H9 (cell line): ENCODE data around the gene TKFC. TPM values are rescaled to one million over a fixed set of nuclear protein-coding genes. Genes with fewer than 3 reads are reported as not detected.

Experiments used
- DNase-seq: peaks from one replicate; pipeline ENCODE4 v3.0.0-alpha.2; 2017
- H2AFZ ChIP-seq: one replicate; pipeline ENCODE4 v1.6.1; 2013; ENCODE audit warnings: mild to moderate bottlenecking, low read length, control low read depth, moderate library complexity
- H2AK5ac ChIP-seq: 2 replicates; pipeline ENCODE4 v1.6.1; 2013; ENCODE audit warnings: low read length, control low read depth, mixed read lengths; ENCODE audit not compliant: insufficient read length
- H2BK120ac ChIP-seq: one replicate; pipeline ENCODE4 v1.6.1; 2013; ENCODE audit warnings: low read depth, mild to moderate bottlenecking, low read length, control low read depth, inconsistent platforms; ENCODE audit not compliant: poor library complexity, severe bottlenecking
- H2BK12ac ChIP-seq: 2 replicates; pipeline ENCODE4 v1.6.1; 2013; ENCODE audit warnings: low read length, control low read depth, mixed read lengths, low read depth; ENCODE audit not compliant: insufficient read length
- H2BK15ac ChIP-seq: 2 replicates; pipeline ENCODE4 v1.6.1; 2013; ENCODE audit warnings: low read depth, low read length, control low read depth
- H2BK20ac ChIP-seq: one replicate; pipeline ENCODE4 v1.6.1; 2013; ENCODE audit warnings: low read depth, mild to moderate bottlenecking, low read length, control low read depth, inconsistent platforms; ENCODE audit not compliant: poor library complexity, severe bottlenecking
- H2BK5ac ChIP-seq: 2 replicates; pipeline ENCODE4 v1.6.1; 2013; ENCODE audit warnings: low read length, control low read depth, mixed read lengths; ENCODE audit not compliant: insufficient read length
- H3K14ac ChIP-seq: 2 replicates; pipeline ENCODE4 v1.6.1; 2013; ENCODE audit warnings: low read length, control low read depth; ENCODE audit not compliant: insufficient read depth
- H3K18ac ChIP-seq: 2 replicates; pipeline ENCODE4 v1.6.1; 2013; ENCODE audit warnings: low read depth, mild to moderate bottlenecking, mixed read lengths, low read length, control low read depth; ENCODE audit not compliant: insufficient read length
- H3K23ac ChIP-seq: 2 replicates; pipeline ENCODE4 v1.6.1; 2013; ENCODE audit warnings: low read length, control low read depth, mixed read lengths, low read depth; ENCODE audit not compliant: insufficient read length
- H3K23me2 ChIP-seq: 2 replicates; pipeline ENCODE4 v1.6.1; 2013; ENCODE audit warnings: low read depth, mild to moderate bottlenecking, mixed read lengths, low read length, control low read depth; ENCODE audit not compliant: insufficient read length, poor library complexity, severe bottlenecking
- H3K27ac ChIP-seq: 2 replicates; pipeline ENCODE4 v1.5.1; 2013; ENCODE audit warnings: low read length, control low read depth, mixed read lengths, low read depth; ENCODE audit not compliant: insufficient read length
- H3K27me3 ChIP-seq: 2 replicates; pipeline ENCODE4 v1.6.1; 2013; ENCODE audit warnings: low read length, control low read depth, inconsistent platforms; ENCODE audit not compliant: insufficient read depth
- H3K4ac ChIP-seq: 2 replicates; pipeline ENCODE4 v1.6.1; 2013; ENCODE audit warnings: low read depth, mild to moderate bottlenecking, control low read depth, inconsistent platforms, low read length, moderate library complexity
- H3K4me1 ChIP-seq: 2 replicates; pipeline ENCODE4 v1.6.1; 2013; ENCODE audit warnings: low read length, control low read depth, inconsistent platforms; ENCODE audit not compliant: insufficient read depth
- H3K4me2 ChIP-seq: 2 replicates; pipeline ENCODE4 v1.6.1; 2013; ENCODE audit warnings: low read length, control low read depth, mixed read lengths; ENCODE audit not compliant: insufficient read length, insufficient read depth
- H3K56ac ChIP-seq: 2 replicates; pipeline ENCODE4 v1.6.1; 2013; ENCODE audit warnings: low read depth, mild to moderate bottlenecking, mixed read lengths, low read length, control low read depth; ENCODE audit not compliant: insufficient read length
- H3K79me1 ChIP-seq: 2 replicates; pipeline ENCODE4 v1.6.1; 2013; ENCODE audit warnings: low read depth, mild to moderate bottlenecking, moderate library complexity, low read length, control low read depth, inconsistent platforms; ENCODE audit not compliant: insufficient read depth, poor library complexity, severe bottlenecking
- H3K79me2 ChIP-seq: 2 replicates; pipeline ENCODE4 v1.6.1; 2013; ENCODE audit warnings: low read length, control low read depth, inconsistent platforms; ENCODE audit not compliant: insufficient read depth
- H3K9ac ChIP-seq: 2 replicates; pipeline ENCODE4 v1.6.1; 2013; ENCODE audit warnings: low read length, control low read depth, mixed read lengths; ENCODE audit not compliant: insufficient read length; ENCODE audit errors: extremely low read depth
- H3K9me3 ChIP-seq: one replicate; pipeline ENCODE4 v1.6.1; 2013; ENCODE audit warnings: low read depth, low read length, inconsistent platforms; ENCODE audit not compliant: control insufficient read depth
- H3T11ph ChIP-seq: one replicate; pipeline ENCODE4 v1.6.1; 2013; ENCODE audit warnings: mild to moderate bottlenecking, low read length, control low read depth, inconsistent platforms
- H4K20me1 ChIP-seq: one replicate; pipeline ENCODE4 v1.6.1; 2013; ENCODE audit not compliant: control insufficient read depth, insufficient read length, insufficient read depth
- H4K5ac ChIP-seq: 2 replicates; pipeline ENCODE4 v1.6.1; 2013; ENCODE audit warnings: low read depth, mild to moderate bottlenecking, mixed read lengths, low read length, control low read depth; ENCODE audit not compliant: insufficient read length
- H4K8ac ChIP-seq: replicated peaks from 2 replicates; pipeline ENCODE4 v1.6.1; 2013; ENCODE audit warnings: low read length, control low read depth, mixed read lengths, low read depth; ENCODE audit not compliant: insufficient read length
- H4K91ac ChIP-seq: 2 replicates; pipeline ENCODE4 v1.6.1; 2013; ENCODE audit warnings: low read depth, mild to moderate bottlenecking, moderate library complexity, mixed read lengths, low read length, control low read depth; ENCODE audit not compliant: insufficient read length
- H3K27ac Mint-ChIP-seq, 3 experiments: 2 replicates in 2 of 3; 3 replicates in 1 of 3; pipeline ENCODE4 v1.8.0; 2020 to 2021; ENCODE audit warnings: mixed read lengths in 3 of 3, mild to moderate bottlenecking in 1 of 3, moderate library complexity in 1 of 3
- H3K27me3 Mint-ChIP-seq: 2 replicates; pipeline ENCODE4 v1.8.0; 2021; ENCODE audit warnings: low read depth, mild to moderate bottlenecking, moderate library complexity, mixed read lengths
- H3K36me3 Mint-ChIP-seq, 3 experiments: 2 replicates in 2 of 3; 3 replicates in 1 of 3; pipeline ENCODE4 v1.8.0; 2020 to 2021; ENCODE audit warnings: low read depth in 3 of 3, mixed read lengths in 3 of 3; ENCODE audit not compliant: insufficient read depth in 1 of 3
- H3K4me1 Mint-ChIP-seq, 2 experiments: 2 replicates each; pipeline ENCODE4 v1.8.0; 2020; ENCODE audit warnings: mixed read lengths in 2 of 2
- H3K4me3 Mint-ChIP-seq, 2 experiments: 2 replicates in 1 of 2; 3 replicates in 1 of 2; pipeline ENCODE4 v1.8.0; 2020 to 2021; ENCODE audit warnings: mild to moderate bottlenecking in 2 of 2, mixed read lengths in 2 of 2, moderate library complexity in 1 of 2
- H3K9me3 Mint-ChIP-seq, 2 experiments: 2 replicates in 1 of 2; 3 replicates in 1 of 2; pipeline ENCODE4 v1.8.0; 2020; ENCODE audit warnings: mild to moderate bottlenecking in 2 of 2, mixed read lengths in 2 of 2, moderate library complexity in 1 of 2
- WGBS: extraction: QIAGEN DNeasy Blood & Tissue Kit; methylation state at CpG from one replicate; pipeline ENCODE4 v1.1.7; 2013; ENCODE audit warnings: missing lambda C conversion rate, low lambda C conversion rate, mixed read lengths; ENCODE audit not compliant: insufficient read length; ENCODE audit errors: extremely low coverage; 5-methylcytosine and 5-hydroxymethylcytosine counted together
- total RNA-seq: library from RNA; stranded (reverse); gene quantifications from 2 replicates; pipeline ENCODE4 v1.2.1, GENCODE V29; 2021
- TF ChIP-seq, protein P1 (sequence below): fragments of 200-600 bp; sonication (generic); conservative IDR thresholded peaks from 3 replicates; pipeline ENCODE4 v1.8.0; 2021; ENCODE audit warnings: antibody characterized with exemption, mild to moderate bottlenecking

TKFC gene
- total RNA-seq, 1 experiment from 2014 or later = 59.0 TPM

DNA sequence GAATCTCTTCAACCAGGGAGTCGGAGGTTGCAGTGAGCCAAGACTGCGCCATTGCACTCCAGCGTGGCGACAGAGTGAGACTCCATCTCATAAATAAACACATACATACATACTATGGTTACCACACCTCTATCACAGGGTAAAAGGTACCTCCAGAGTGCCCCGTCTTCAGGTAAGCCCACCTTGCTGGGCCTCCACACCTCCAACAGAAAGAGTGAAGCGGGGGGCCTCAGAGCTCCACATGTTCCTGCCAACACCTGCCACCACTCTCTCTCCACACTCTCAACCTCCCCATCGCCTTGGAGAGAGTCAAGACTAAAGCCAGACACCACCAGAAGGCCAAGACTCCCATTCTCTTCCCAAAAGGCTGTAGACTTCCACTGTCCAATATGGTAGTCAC is 27.6 kb upstream of the TKFC start:
- Histone ChIP-seq H4K5ac (no peak overlapping the region), H3K18ac (no peak overlapping the region), H4K8ac (no peak overlapping the region), H3K79me2 (no peaks in the 10 kb centered on the region), H4K91ac (no peak overlapping the region), H3K27me3 (no peaks in the 10 kb centered on the region), H3K4me1 (no peaks in the 10 kb centered on the region), H2BK15ac (no peak overlapping the region), H3T11ph (no peak overlapping the region), H3K4ac (no peak overlapping the region), H2BK120ac (no peak overlapping the region), H3K23me2 (no peaks in the 10 kb centered on the region), H3K56ac (no peak overlapping the region), H2BK20ac (no peak overlapping the region), H3K79me1 (no peaks in the 10 kb centered on the region), H3K4me2 (no peak overlapping the region), H3K9ac (no peak overlapping the region), H3K14ac (no peak overlapping the region), H3K9me3 (no peaks in the 10 kb centered on the region), H3K23ac (no peak overlapping the region), H2AFZ (no peak overlapping the region), H2AK5ac (no peak overlapping the region), H4K20me1 (no peaks in the 10 kb centered on the region), H3K27ac (no peak overlapping the region), H2BK5ac (no peak overlapping the region), H2BK12ac (no peak overlapping the region)
- no peaks in the 10 kb centered on the region for H3K9me3 Mint-ChIP-seq
- no peaks in the 10 kb centered on the region for H3K4me1 Mint-ChIP-seq
- H3K27me3 Mint-ChIP-seq = no peaks in the 10 kb centered on the region
- no peak overlapping the region for H3K4me3 Mint-ChIP-seq
- DNase-seq = no peak
- H3K36me3 Mint-ChIP-seq = peaks cover 38 to 51% (median 41%) of the 10 kb centered on the region in 3 experiments; a peak in 6 of 7 replicates
- no CpG with 5 or more reads among the region's 7 CpGs for WGBS
- no peak overlapping the region for H3K27ac Mint-ChIP-seq
- TF ChIP-seq, protein P1, sequence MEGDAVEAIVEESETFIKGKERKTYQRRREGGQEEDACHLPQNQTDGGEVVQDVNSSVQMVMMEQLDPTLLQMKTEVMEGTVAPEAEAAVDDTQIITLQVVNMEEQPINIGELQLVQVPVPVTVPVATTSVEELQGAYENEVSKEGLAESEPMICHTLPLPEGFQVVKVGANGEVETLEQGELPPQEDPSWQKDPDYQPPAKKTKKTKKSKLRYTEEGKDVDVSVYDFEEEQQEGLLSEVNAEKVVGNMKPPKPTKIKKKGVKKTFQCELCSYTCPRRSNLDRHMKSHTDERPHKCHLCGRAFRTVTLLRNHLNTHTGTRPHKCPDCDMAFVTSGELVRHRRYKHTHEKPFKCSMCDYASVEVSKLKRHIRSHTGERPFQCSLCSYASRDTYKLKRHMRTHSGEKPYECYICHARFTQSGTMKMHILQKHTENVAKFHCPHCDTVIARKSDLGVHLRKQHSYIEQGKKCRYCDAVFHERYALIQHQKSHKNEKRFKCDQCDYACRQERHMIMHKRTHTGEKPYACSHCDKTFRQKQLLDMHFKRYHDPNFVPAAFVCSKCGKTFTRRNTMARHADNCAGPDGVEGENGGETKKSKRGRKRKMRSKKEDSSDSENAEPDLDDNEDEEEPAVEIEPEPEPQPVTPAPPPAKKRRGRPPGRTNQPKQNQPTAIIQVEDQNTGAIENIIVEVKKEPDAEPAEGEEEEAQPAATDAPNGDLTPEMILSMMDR = no peak
